HCT116 (cell line): ENCODE data around the gene CMIP. TPM values are rescaled to one million over a fixed set of nuclear protein-coding genes. Genes with fewer than 3 reads are reported as not detected.

Experiments used
- ATAC-seq: fragments of 200-7000 bp; cut with Tn5 transposase; 2 replicates; pipeline ENCODE4 v1.9.1; 2020; ENCODE audit warnings: mild to moderate bottlenecking, moderate library complexity
- BruUV-seq: library from RNA; stranded (reverse); fragments of 400-500 nt; replicated peaks from 2 replicates; lab custom pipeline; 2021; lab: Mats Ljungman, UMichigan
- CTCF ChIA-PET: fragments of 300-600 bp; sonication (Branson Sonifier 250); formaldehyde crosslinking; loops from one replicate; lab custom pipeline; 2021; ENCODE audit warnings: antibody characterized with exemption; lab: Charles Lee
- POLR2A ChIA-PET: fragments of 300-600, 350-600 bp; sonication (Branson Sonifier 250); formaldehyde crosslinking; loops from one replicate; lab custom pipeline; 2021; ENCODE audit warnings: antibody characterized with exemption; lab: Charles Lee
- RAD21 ChIA-PET, 2 experiments: fragments of 300-600 bp; sonication (Branson Sonifier 250); formaldehyde crosslinking; loops; one replicate each; lab custom pipeline; 2023; ENCODE audit warnings: low total read pairs in 2 of 2; ENCODE audit not compliant: uncharacterized antibody in 2 of 2, unreplicated experiment in 2 of 2, low non-redundant PET in 1 of 2; lab: Charles Lee
- DNase-seq: peaks from one replicate; pipeline ENCODE4 v3.0.0-alpha.2; 2010; ENCODE audit warnings: low read depth, low spot score
- H2AFZ ChIP-seq: fragments of 200-600 bp; shearing (Covaris generic), sonication (generic); 2 replicates; pipeline ENCODE4 v1.6.1; 2017; ENCODE audit warnings: low read depth, mixed run types, mixed read lengths, antibody characterized with exemption, low read length; ENCODE audit not compliant: poor library complexity, severe bottlenecking
- H3K27ac ChIP-seq: 2 replicates; pipeline ENCODE4 v1.5.1; 2012; ENCODE audit warnings: low read depth, low read length
- H3K27me3 ChIP-seq: fragments of 200-600 bp; sonication (generic); 2 replicates; pipeline ENCODE4 v1.6.1; 2016; ENCODE audit warnings: mixed run types, low read length, mixed read lengths; ENCODE audit not compliant: insufficient read depth
- H3K36me3 ChIP-seq, 2 experiments: fragments of 200-500 bp in 1 of 2; fragments of 200-600 bp in 1 of 2; sonication (Bioruptor generic) in 1 of 2; sonication (generic) in 1 of 2; 2 replicates each; pipeline versions ENCODE4 v1.5.1 to v1.6.1; 2014 to 2016; ENCODE audit warnings: low read length in 2 of 2, inconsistent platforms in 1 of 2, mixed read lengths in 1 of 2, mixed run types in 1 of 2; ENCODE audit not compliant: insufficient read depth in 2 of 2, control insufficient read depth in 1 of 2
- H3K4me1 ChIP-seq, 2 experiments: fragments of 200-600 bp in 1 of 2; sonication (generic) in 1 of 2; 2 replicates each; pipeline versions ENCODE4 v1.5.1 to v1.6.1; 2012 to 2017; ENCODE audit warnings: low read length in 2 of 2, inconsistent platforms in 1 of 2, mild to moderate bottlenecking in 1 of 2, mixed read lengths in 1 of 2, mixed run types in 1 of 2, moderate library complexity in 1 of 2; ENCODE audit not compliant: insufficient read depth in 2 of 2, control insufficient read depth in 1 of 2
- H3K4me2 ChIP-seq: fragments of 200-600 bp; sonication (generic); 2 replicates; pipeline ENCODE4 v1.6.1; 2017; ENCODE audit warnings: mixed run types, low read length, mixed read lengths
- H3K4me3 ChIP-seq, 2 experiments: fragments of 200-600 bp in 1 of 2; sonication (generic) in 1 of 2; replicated peaks in 1 of 2; 2 replicates each; pipeline ENCODE4 v1.5.1; 2011 to 2016; ENCODE audit warnings: low read length in 2 of 2, control low read depth in 1 of 2, low read depth in 1 of 2, mild to moderate bottlenecking in 1 of 2, mixed read lengths in 1 of 2, mixed run types in 1 of 2
- H3K79me2 ChIP-seq: fragments of 200-600 bp; sonication (generic); 2 replicates; pipeline ENCODE4 v1.6.1; 2017; ENCODE audit warnings: mild to moderate bottlenecking, mixed run types, low read length, moderate library complexity, mixed read lengths; ENCODE audit not compliant: insufficient read depth
- H3K9ac ChIP-seq: fragments of 200-600 bp; sonication (generic); 2 replicates; pipeline ENCODE4 v1.6.1; 2016; ENCODE audit warnings: low read length, mixed read lengths
- H3K9me2 ChIP-seq: fragments of 200-600 bp; sonication (generic), shearing (Covaris generic); 2 replicates; pipeline ENCODE4 v1.6.1; 2017; ENCODE audit warnings: mixed run types, mild to moderate bottlenecking, moderate library complexity; ENCODE audit not compliant: insufficient read depth
- H3K9me3 ChIP-seq, 2 experiments: fragments of 200-500 bp in 1 of 2; fragments of 200-600 bp in 1 of 2; sonication (Bioruptor generic) in 1 of 2; sonication (generic) in 1 of 2; 2 replicates each; pipeline ENCODE4 v1.6.1; 2014 to 2017; ENCODE audit warnings: low read length in 2 of 2, mixed read lengths in 2 of 2, inconsistent platforms in 1 of 2, low read depth in 1 of 2, mild to moderate bottlenecking in 1 of 2, mixed run types in 1 of 2, moderate library complexity in 1 of 2; ENCODE audit not compliant: control insufficient read depth in 1 of 2, insufficient read depth in 1 of 2
- H4K20me1 ChIP-seq: fragments of 200-600 bp; sonication (generic), shearing (Covaris generic); 2 replicates; pipeline ENCODE4 v1.6.1; 2017; ENCODE audit warnings: mixed run types, mild to moderate bottlenecking, moderate library complexity; ENCODE audit not compliant: insufficient read depth
- ATF3 ChIP-seq: IDR thresholded peaks from 2 replicates; pipeline ENCODE4 v1.6.1; 2012
- CBX3 ChIP-seq: IDR thresholded peaks from 2 replicates; pipeline ENCODE4 v1.6.1; 2012; ENCODE audit warnings: low read depth
- CEBPB ChIP-seq: IDR thresholded peaks from 2 replicates; pipeline ENCODE4 v1.6.1; 2012; ENCODE audit warnings: low read depth
- EGR1 ChIP-seq: IDR thresholded peaks from 2 replicates; pipeline ENCODE4 v1.6.1; 2012; ENCODE audit warnings: low read depth
- EZH2 ChIP-seq: fragments of 200-600 bp; sonication (generic); IDR thresholded peaks from 2 replicates; pipeline ENCODE4 v1.6.1; 2017; ENCODE audit warnings: antibody characterized with exemption, mixed run types
- FOSL1 ChIP-seq: IDR thresholded peaks from 2 replicates; pipeline ENCODE4 v1.6.1; 2012; ENCODE audit warnings: low read depth
- JUND ChIP-seq: IDR thresholded peaks from 2 replicates; pipeline ENCODE4 v1.6.1; 2012
- POLR2A ChIP-seq: IDR thresholded peaks from 2 replicates; pipeline ENCODE4 v1.7.0; 2011; ENCODE audit warnings: borderline replicate concordance; ENCODE audit not compliant: insufficient read depth, insufficient read length; ENCODE audit errors: extremely low read depth
- RAD21 ChIP-seq: IDR thresholded peaks from 2 replicates; pipeline ENCODE4 v1.6.1; 2012; ENCODE audit warnings: low read depth, mild to moderate bottlenecking
- REST ChIP-seq: IDR thresholded peaks from 2 replicates; pipeline ENCODE4 v1.6.1; 2012; ENCODE audit warnings: low read depth
- SIN3A ChIP-seq: IDR thresholded peaks from 2 replicates; pipeline ENCODE4 v1.6.1; 2012; ENCODE audit warnings: low read depth
- SP1 ChIP-seq: IDR thresholded peaks from 2 replicates; pipeline ENCODE4 v1.6.1; 2012; ENCODE audit warnings: low read depth
- SRF ChIP-seq: IDR thresholded peaks from 2 replicates; pipeline ENCODE4 v1.6.1; 2012; ENCODE audit warnings: low read depth
- TCF7L2 ChIP-seq: IDR thresholded peaks from 2 replicates; pipeline ENCODE4 v1.7.0; 2011; ENCODE audit warnings: borderline replicate concordance, inconsistent platforms; ENCODE audit not compliant: insufficient read depth, insufficient read length; ENCODE audit errors: extremely low read depth
- YY1 ChIP-seq: IDR thresholded peaks from 2 replicates; pipeline ENCODE4 v1.6.1; 2011; ENCODE audit warnings: low read length, low read depth, moderate library complexity, mild to moderate bottlenecking; ENCODE audit not compliant: insufficient replicate concordance; ENCODE audit errors: extremely low read depth
- ZBTB33 ChIP-seq: IDR thresholded peaks from 2 replicates; pipeline ENCODE4 v1.6.1; 2011; ENCODE audit warnings: mild to moderate bottlenecking, low read length, moderate library complexity; ENCODE audit not compliant: insufficient replicate concordance; ENCODE audit errors: extremely low read depth
- intact Hi-C: fragments of 100-400 bp; cut with micrococcal nuclease; formaldehyde crosslinking; loops from 2 replicates; pipeline ENCODE4 v1.10.0; 2022
- total RNA-seq: library from RNA; stranded (reverse); gene quantifications from one replicate; pipeline ENCODE4 v1.2.1, GENCODE V29; 2021; ENCODE audit not compliant: unreplicated experiment

CMIP gene
- total RNA-seq, 1 experiment from 2014 or later = 64.6 TPM

GRCh38 chr16:81718637-81719036 is 274.0 kb downstream of the CMIP start:
- DNase-seq = no peak
- peak overlapping the region; percentile 60 for H3K9ac ChIP-seq
- peak overlapping the region; percentile 68 for H3K27ac ChIP-seq
- H3K9me3 ChIP-seq = no peaks in the 10 kb centered on the region
- intact Hi-C loops = no loop called here
- H3K79me2 ChIP-seq = no peaks in the 10 kb centered on the region
- H4K20me1 ChIP-seq = no peaks in the 10 kb centered on the region
- ChIA-PET POLR2A (interaction anchor here (1.0 to 2.0 kb wide), 4 partner anchors 9 to 347 kb away, joined by 3 to 7 read pairs (median 4); no protein-coding TSS in a partner anchor), RAD21 (interaction anchor here in 1 of 2 experiments (0.6 kb wide), 1 partner anchor 289 kb away, joined by 3 read pairs; no protein-coding TSS in a partner anchor), CTCF (interaction anchor here (0.8 to 1.2 kb wide), 4 partner anchors 12 to 353 kb away, joined by 3 to 13 read pairs (median 3); no protein-coding TSS in a partner anchor)
- peak; percentile 19; the same call in 1 of the 2 replicates for ATAC-seq
- H3K36me3 ChIP-seq = no peaks in the 10 kb centered on the region
- no peak for TF ChIP-seq TCF7L2
- no peak for TF ChIP-seq FOSL1
- TF ChIP-seq EGR1 = no peak
- TF ChIP-seq CEBPB = no peak
- TF ChIP-seq YY1 = no peak
- TF ChIP-seq SP1 = no peak
- no peak for TF ChIP-seq ATF3
- no peak for TF ChIP-seq EZH2
- no peak for TF ChIP-seq JUND
- no peak for TF ChIP-seq SRF
- peak overlapping the region; percentile 48 for H3K4me2 ChIP-seq
- TSS peak; percentile 74 for BruUV-seq
- H2AFZ ChIP-seq = no peak overlapping the region
- H3K4me1 ChIP-seq = peaks cover 11 to 29% of the 10 kb centered on the region in 2 experiments; a peak in 3 of 4 replicates
- H3K4me3 ChIP-seq = peak overlapping the region; percentile 51 to 55
- no peaks in the 10 kb centered on the region for H3K27me3 ChIP-seq
- no peaks in the 10 kb centered on the region for H3K9me2 ChIP-seq

GRCh38 chr16:81719993-81720392 is 275.4 kb downstream of the CMIP start:
- ChIA-PET RAD21 (no interaction called here), POLR2A (interaction anchor here (0.8 to 2.0 kb wide), 3 partner anchors 9 to 397 kb away, joined by 3 to 7 read pairs (median 3); no protein-coding TSS in a partner anchor), CTCF (interaction anchor here (0.7 kb wide), 1 partner anchor 10 kb away, joined by 3 read pairs; no protein-coding TSS in a partner anchor)
- no peaks in the 10 kb centered on the region for H4K20me1 ChIP-seq
- H3K4me1 ChIP-seq = peaks cover 11 to 28% of the 10 kb centered on the region in 2 experiments; a peak in 3 of 4 replicates
- H3K9ac ChIP-seq = no peak overlapping the region
- H2AFZ ChIP-seq = no peak overlapping the region
- no peak overlapping the region for H3K4me3 ChIP-seq
- no TSS peak for BruUV-seq
- DNase-seq (no peak), ATAC-seq (no peak)
- no peak overlapping the region for H3K27ac ChIP-seq
- intact Hi-C loops = loop anchor here (5.0 kb wide), 1 partner anchor 458 kb away; no protein-coding TSS in a partner anchor
- H3K79me2 ChIP-seq = no peaks in the 10 kb centered on the region
- no peaks in the 10 kb centered on the region for H3K9me3 ChIP-seq
- no peaks in the 10 kb centered on the region for H3K36me3 ChIP-seq
- no peak overlapping the region for H3K4me2 ChIP-seq
- no peaks in the 10 kb centered on the region for H3K9me2 ChIP-seq
- H3K27me3 ChIP-seq = no peaks in the 10 kb centered on the region
- TF ChIP-seq CBX3 (no peak), REST (no peak), ZBTB33 (no peak), RAD21 (no peak), POLR2A (no peak), EZH2 (no peak), SIN3A (no peak)
